ENCODE measurements around the gene TPBGL.

GRCh38 chr11:75264971-75265370, 24.4 kb downstream of the TPBGL start:
- TF ChIP-seq CTCF (conservative IDR thresholded peaks at IDR 0.05; ENCODE audit: low read depth in 2 of 2), result no peak
- TF ChIP-seq STAT1 (IDR thresholded peaks at IDR 0.05; ENCODE audit: unreplicated experiment), result no peak
- TF ChIP-seq POLR2AphosphoS5 (IDR thresholded peaks at IDR 0.05; ENCODE audit: low read depth), result no peak
- no peak for TF ChIP-seq EZH2 (IDR thresholded peaks at IDR 0.05; ENCODE audit: low read depth, unreplicated experiment)
- TF ChIP-seq CREB1 (CRISPR knock-in tag; IDR thresholded peaks at IDR 0.05; ENCODE audit: low read depth), result no peak
